Mammary epithelial cell (primary cell): ENCODE data around the gene GOLT1A.

Source experiments
- EZH2 ChIP-seq: IDR thresholded peaks from 2 replicates; pipeline ENCODE4 v1.6.1; 2012; ENCODE audit warnings: low read length, inconsistent platforms, borderline replicate concordance
- TF ChIP-seq, protein P1 (sequence below), 2 donors: IDR thresholded peaks in 1 of 2; conservative IDR thresholded peaks in 1 of 2; 2 replicates each; pipeline ENCODE4 v1.5.1; 2011 to 2012; ENCODE audit warnings: inconsistent platforms in 2 of 2, low read length in 2 of 2, mild to moderate bottlenecking in 2 of 2, control low read depth in 1 of 2, low read depth in 1 of 2; ENCODE audit not compliant: insufficient read depth in 1 of 2; ENCODE audit errors: extremely low read depth in 1 of 2

GRCh38 chr1:204190212-204191211 is 23.3 kb downstream of the GOLT1A start:
- no peak for TF ChIP-seq EZH2
- TF ChIP-seq, protein P1, sequence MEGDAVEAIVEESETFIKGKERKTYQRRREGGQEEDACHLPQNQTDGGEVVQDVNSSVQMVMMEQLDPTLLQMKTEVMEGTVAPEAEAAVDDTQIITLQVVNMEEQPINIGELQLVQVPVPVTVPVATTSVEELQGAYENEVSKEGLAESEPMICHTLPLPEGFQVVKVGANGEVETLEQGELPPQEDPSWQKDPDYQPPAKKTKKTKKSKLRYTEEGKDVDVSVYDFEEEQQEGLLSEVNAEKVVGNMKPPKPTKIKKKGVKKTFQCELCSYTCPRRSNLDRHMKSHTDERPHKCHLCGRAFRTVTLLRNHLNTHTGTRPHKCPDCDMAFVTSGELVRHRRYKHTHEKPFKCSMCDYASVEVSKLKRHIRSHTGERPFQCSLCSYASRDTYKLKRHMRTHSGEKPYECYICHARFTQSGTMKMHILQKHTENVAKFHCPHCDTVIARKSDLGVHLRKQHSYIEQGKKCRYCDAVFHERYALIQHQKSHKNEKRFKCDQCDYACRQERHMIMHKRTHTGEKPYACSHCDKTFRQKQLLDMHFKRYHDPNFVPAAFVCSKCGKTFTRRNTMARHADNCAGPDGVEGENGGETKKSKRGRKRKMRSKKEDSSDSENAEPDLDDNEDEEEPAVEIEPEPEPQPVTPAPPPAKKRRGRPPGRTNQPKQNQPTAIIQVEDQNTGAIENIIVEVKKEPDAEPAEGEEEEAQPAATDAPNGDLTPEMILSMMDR (conservative IDR thresholded peaks at IDR 0.05 in 1 of 2, IDR thresholded peaks at IDR 0.05 in 1 of 2; ENCODE audit: extremely low read depth in 1 of 2, insufficient read depth in 1 of 2, low read depth in 1 of 2, low read length in 2 of 2) = no peak
